ENCODE results near the gene RGS6. TPM values are rescaled to one million over a fixed set of nuclear protein-coding genes. Genes with fewer than 3 reads are reported as not detected.

The RGS6 gene
- total RNA-seq, 1 donor from 2014 or later = 26.0 TPM

- intact Hi-C loops (cut with micrococcal nuclease) = no loop called here
- DNase-seq = no peak
Measured at GRCh38 chr14:72183631-72184030, 251.4 kb downstream of the RGS6 start.

DNA sequence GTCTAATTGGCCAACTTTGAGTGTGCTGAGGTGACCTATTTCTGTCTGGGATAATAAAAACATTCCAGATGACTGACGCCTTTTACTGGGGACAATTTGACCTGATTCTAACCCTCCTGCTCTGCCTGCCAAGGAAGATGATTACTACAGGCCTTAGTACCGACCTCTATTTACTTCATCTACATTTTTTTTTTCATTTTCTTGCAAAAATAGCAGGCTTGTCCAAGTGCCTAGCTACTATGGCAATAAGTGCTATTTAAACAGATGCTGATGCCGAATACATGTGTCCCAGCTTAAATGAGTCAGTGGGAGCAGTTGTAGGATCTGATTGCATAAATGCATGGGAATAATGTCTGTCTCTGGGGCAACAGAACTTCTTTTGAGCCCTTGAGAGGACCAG lies 254.3 kb downstream of the RGS6 start:
- DNase-seq (no peak), ATAC-seq (peak; percentile 96)
- intact Hi-C loops (cut with micrococcal nuclease) = no loop called here

More at GRCh38 chr14:72183631-72184030, 251.4 kb downstream of the RGS6 start:
- ATAC-seq = no peak

- intact Hi-C loops (cut with micrococcal nuclease) = no loop called here
- DNase-seq (no peak), ATAC-seq (no peak)
Measured at GRCh38 chr14:72196237-72197015, 264.2 kb downstream of the RGS6 start.

- DNase-seq = no peak
- intact Hi-C loops (cut with micrococcal nuclease) = no loop called here
- no peak for ATAC-seq
Measured at GRCh38 chr14:72201645-72202044, 269.4 kb downstream of the RGS6 start.

GRCh38 chr14:72213424-72213823 lies 281.2 kb downstream of the RGS6 start:
- no peak for DNase-seq
- intact Hi-C loops (cut with micrococcal nuclease) = no loop called here
- ATAC-seq = no peak

DNA sequence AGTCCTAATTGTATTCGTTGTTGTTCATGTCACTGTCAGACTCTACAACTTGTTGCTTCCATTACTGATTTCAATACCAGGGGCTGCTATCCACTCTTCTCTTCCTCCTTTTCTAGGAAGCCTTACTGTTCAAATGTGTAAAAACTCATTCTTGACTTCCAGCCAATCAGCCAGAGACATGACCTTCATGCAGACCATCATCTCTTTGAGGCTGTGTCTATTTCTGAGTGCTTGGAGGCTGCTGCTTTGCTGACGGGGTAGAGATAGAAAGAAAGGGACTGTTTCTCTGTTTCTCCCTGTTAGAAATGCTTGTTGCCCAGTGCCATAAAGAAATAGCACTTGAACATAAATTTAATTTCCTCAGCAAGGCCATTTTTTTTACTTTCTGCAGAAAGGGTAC lies 282.9 kb downstream of the RGS6 start:
- peak; percentile 58 for ATAC-seq
- intact Hi-C loops (cut with micrococcal nuclease) = no loop called here
- no peak for DNase-seq

GRCh38 chr14:72217135-72217534 lies 284.9 kb downstream of the RGS6 start:
- DNase-seq (no peak), ATAC-seq (no peak)
- intact Hi-C loops (cut with micrococcal nuclease) = no loop called here

DNA sequence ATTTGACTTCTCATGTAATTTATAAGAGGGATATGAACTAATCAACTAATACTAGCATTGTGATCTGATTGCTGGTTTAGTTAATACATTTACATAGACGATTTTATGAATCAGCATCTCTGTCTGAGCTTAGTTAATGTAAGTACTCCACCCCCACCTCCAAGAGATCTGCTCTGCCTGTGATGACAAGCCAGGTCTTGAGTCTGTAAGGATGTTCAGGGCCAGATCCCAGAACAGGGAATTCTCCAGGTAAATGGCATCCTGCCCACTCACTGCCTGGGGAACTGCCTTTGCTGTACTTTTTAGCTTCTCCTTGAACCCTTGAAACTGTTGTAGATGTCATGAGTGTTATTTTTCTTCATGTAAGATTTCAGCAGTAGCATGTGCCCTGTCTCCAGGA lies 289.8 kb downstream of the RGS6 start:
- DNase-seq = no peak
- ATAC-seq = no peak
- intact Hi-C loops (cut with micrococcal nuclease) = no loop called here

GRCh38 chr14:72236629-72237028 lies 304.4 kb downstream of the RGS6 start:
- intact Hi-C loops (cut with micrococcal nuclease) = no loop called here
- no peak for ATAC-seq
- no peak for DNase-seq

- intact Hi-C loops (cut with micrococcal nuclease) = no loop called here
- no peak for ATAC-seq
- no peak for DNase-seq
Measured at GRCh38 chr14:72237722-72238666, 305.8 kb downstream of the RGS6 start.

DNA sequence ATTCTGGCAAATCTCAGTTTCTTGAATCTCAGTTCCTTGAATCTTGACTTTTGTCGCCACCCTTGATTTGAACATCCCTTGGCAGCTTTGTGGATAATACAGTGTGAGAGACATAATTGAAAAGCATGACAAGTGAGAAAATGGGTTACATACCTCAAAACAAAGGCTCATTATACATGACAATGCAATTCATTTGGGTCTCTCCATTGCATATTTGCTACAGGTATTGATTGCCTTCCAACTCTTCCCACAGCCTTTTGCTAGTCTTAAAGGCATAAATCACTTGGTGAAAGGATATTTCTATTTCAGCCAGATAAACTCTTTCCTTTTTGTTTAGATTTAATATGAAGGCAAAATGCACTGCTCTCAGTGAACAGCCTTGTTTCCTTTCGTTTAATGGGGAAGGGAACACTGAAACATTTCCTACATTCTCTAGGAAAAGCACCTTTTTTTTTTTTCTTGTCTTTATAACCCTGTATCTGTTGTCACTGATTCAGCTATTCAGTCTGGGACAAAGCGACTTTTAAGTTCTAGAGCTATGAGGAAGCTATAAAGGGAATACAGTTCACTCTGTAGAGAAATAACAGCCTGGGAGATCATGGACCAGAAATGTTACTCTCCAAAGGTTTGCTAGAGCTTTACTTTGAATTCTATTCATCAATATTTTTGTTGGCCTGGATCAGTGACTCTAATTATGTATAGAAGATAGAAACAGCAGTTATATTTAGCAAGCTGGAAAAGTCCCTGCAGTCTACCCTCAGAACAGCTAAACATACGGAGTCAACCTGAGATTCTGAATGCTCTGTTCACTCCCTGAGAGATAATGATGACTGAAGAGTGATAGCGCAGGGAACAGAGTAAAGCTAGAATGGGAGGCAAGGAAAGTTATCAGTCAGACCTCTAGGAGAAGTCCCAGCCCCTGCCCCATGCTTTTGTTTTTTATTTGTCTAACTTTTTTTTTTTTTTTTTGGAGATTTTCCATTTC lies 311.4 kb downstream of the RGS6 start:
- no peak for DNase-seq
- peak; percentile 75 for ATAC-seq
- intact Hi-C loops (cut with micrococcal nuclease) = no loop called here

- ATAC-seq = peak; percentile 70
- no peak for DNase-seq
- intact Hi-C loops (cut with micrococcal nuclease) = no loop called here
Measured at GRCh38 chr14:72247896-72248465, 315.8 kb downstream of the RGS6 start.

GRCh38 chr14:72253503-72253902 lies 321.3 kb downstream of the RGS6 start:
- peak; percentile 22 for ATAC-seq
- intact Hi-C loops (cut with micrococcal nuclease) = no loop called here
- DNase-seq = no peak

GRCh38 chr14:72254202-72254936 lies 322.1 kb downstream of the RGS6 start:
- ATAC-seq = peak; percentile 55
- intact Hi-C loops (cut with micrococcal nuclease) = no loop called here
- DNase-seq = no peak

DNA sequence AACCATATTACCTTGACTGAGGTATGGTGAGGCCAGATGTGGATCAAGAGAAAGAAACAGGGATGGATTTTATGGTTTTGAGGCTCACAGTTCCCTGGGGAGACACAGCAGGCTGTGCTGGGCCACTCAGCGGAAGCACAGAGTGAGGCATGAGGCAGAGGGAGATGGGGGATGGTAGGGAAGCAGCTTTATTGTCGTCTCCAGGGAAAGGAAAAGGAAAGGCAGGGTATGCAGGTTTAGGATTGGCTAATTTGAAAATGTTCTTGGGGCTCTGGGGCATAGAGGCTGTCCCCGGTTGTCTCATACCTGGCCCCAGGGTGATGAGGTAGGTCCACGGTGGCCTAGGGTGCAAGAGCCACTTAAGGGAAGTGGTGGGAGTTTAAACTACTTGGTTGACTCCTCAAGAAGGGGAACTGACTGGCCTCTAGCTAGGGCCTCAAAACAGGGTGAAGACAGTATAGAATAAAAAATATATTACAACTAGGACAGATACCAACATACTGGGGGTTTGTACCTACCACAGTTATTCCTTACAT lies 322.8 kb downstream of the RGS6 start:
- intact Hi-C loops (cut with micrococcal nuclease) = no loop called here
- DNase-seq = no peak
- ATAC-seq = no peak

DNA sequence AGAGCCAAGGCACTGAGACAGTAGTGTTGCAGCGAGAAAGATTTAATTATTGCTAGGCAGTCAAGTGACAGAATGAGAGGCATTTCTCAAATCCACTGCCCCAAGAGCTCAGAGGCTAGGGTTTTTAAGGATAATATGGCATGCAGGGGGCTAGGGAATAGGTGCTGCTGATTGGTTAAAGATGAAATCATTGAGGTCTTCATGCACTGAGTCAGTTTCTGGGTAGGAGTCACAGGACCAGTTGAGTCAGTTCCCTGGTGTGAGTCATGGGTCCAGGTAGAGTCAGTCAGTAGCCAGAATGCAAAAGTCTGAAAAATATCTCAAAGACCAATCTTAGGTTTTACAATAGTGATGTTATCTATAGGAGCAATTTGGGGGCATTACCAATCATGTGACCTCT lies 323.8 kb downstream of the RGS6 start:
- DNase-seq (no peak), ATAC-seq (no peak)
- intact Hi-C loops (cut with micrococcal nuclease) = no loop called here

GRCh38 chr14:72261068-72261467 lies 328.8 kb downstream of the RGS6 start:
- ATAC-seq (no peak), DNase-seq (no peak)
- intact Hi-C loops (cut with micrococcal nuclease) = no loop called here

DNA sequence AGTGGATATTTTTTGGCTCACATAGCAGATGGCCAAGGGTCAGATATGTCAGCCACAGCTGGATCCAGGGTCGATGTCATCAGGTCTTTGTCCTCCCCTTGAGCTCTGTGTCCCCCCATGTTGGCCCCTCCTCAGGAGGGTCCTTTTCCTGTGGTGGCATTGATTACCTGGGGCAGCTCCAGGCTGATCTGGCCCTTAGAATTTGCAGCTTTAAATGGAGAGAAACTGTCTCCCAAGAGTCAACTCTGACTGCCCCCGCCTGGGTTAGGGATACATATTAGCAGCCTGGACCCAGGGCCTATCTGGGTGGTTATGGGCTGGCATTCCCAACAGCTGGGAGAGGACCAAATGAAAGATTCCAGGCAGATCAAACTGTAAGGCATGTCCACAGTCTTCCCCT lies 330.5 kb downstream of the RGS6 start:
- no peak for DNase-seq
- intact Hi-C loops (cut with micrococcal nuclease) = no loop called here
- ATAC-seq = no peak
